ENCODE results near the gene HSD17B12.

The HSD17B12 gene

GRCh38 chr11:43784301-43784700, 103.8 kb downstream of the HSD17B12 start:
- Histone ChIP-seq H3K79me2 (ENCODE audit: low read length) (peaks cover 6% of the 10 kb centered on the region; the same call in 1 of the 2 replicates), H3K9me2 (replicated peaks; ENCODE audit: insufficient read depth, low read length) (no peaks in the 10 kb centered on the region), H2AFZ (ENCODE audit: low read length) (no peak overlapping the region), H3K4me3 (ENCODE audit: low read length) (no peak overlapping the region), H3F3A (ENCODE audit: insufficient read depth, low read length) (no peaks in the 10 kb centered on the region; the same call in 1 of the 2 replicates), H4K20me1 (ENCODE audit: insufficient read depth, low read length) (no peaks in the 10 kb centered on the region), H3K27ac (ENCODE audit: low read length) (no peak overlapping the region), H3K9me3 (replicated peaks; ENCODE audit: insufficient read depth, low read length) (no peaks in the 10 kb centered on the region), H3K4me2 (ENCODE audit: low read depth, low read length) (no peak overlapping the region), H3K27me3 (replicated peaks; ENCODE audit: insufficient read depth, low read length) (no peaks in the 10 kb centered on the region), H3K9ac (ENCODE audit: low read length) (no peak overlapping the region), H3K36me3 (replicated peaks; ENCODE audit: insufficient read depth, low read length) (no peaks in the 10 kb centered on the region; the same call in 1 of the 2 replicates), H3K4me1 (ENCODE audit: low read length) (no peaks in the 10 kb centered on the region)
- DNase-seq: no peak
- TF ChIP-seq EZH2 (optimal IDR thresholded peaks at IDR 0.05; ENCODE audit: low read depth, low read length) (no peak), EZH2phosphoT487 (IDR thresholded peaks at IDR 0.05; ENCODE audit: low read length) (no peak), CTCF (IDR thresholded peaks at IDR 0.05; ENCODE audit: low read length) (no peak)

DNA sequence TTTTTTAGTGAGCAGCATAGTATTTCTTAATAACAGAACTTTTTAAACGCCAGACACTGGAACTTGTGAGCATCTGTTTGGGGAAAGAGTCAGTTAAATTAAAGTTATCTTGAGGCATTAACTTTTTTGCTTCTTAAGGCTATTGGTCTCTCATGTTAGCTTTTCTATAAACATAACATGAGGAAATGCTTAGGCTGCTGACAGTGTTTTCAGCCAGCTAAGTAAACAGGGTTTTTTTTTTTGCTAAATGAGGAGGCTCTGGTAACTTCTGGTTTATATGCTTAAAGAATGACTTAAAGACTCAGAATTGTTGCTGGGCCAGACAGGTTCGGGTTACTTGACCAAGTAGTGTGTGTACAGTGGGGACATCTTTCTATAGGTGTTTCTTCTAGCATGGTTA, 104.3 kb downstream of the HSD17B12 start:
- peaks cover 5% of the 10 kb centered on the region; the same call in 1 of the 2 replicates for H3K79me2 ChIP-seq (ENCODE audit: low read length)
- no peak for DNase-seq
- no peak overlapping the region for H3K27ac ChIP-seq (ENCODE audit: low read length)
- no peaks in the 10 kb centered on the region for H3K9me3 ChIP-seq (replicated peaks; ENCODE audit: insufficient read depth, low read length)
- H3K4me1 ChIP-seq (ENCODE audit: low read length): no peaks in the 10 kb centered on the region
- no peak overlapping the region for H2AFZ ChIP-seq (ENCODE audit: low read length)
- no peak for TF ChIP-seq EZH2phosphoT487 (IDR thresholded peaks at IDR 0.05; ENCODE audit: low read length)
- no peak for TF ChIP-seq EZH2 (optimal IDR thresholded peaks at IDR 0.05; ENCODE audit: low read depth, low read length)
- no peak for TF ChIP-seq CTCF (IDR thresholded peaks at IDR 0.05; ENCODE audit: low read length)
- H3K9ac ChIP-seq (ENCODE audit: low read length): no peak overlapping the region
- H3K36me3 ChIP-seq (replicated peaks; ENCODE audit: insufficient read depth, low read length): no peaks in the 10 kb centered on the region; the same call in 1 of the 2 replicates
- no peak overlapping the region for H3K4me3 ChIP-seq (ENCODE audit: low read length)
- no peaks in the 10 kb centered on the region; the same call in 1 of the 2 replicates for H3F3A ChIP-seq (ENCODE audit: insufficient read depth, low read length)
- H3K4me2 ChIP-seq (ENCODE audit: low read depth, low read length): no peak overlapping the region
- no peaks in the 10 kb centered on the region for H3K9me2 ChIP-seq (replicated peaks; ENCODE audit: insufficient read depth, low read length)
- H4K20me1 ChIP-seq (ENCODE audit: insufficient read depth, low read length): no peaks in the 10 kb centered on the region
- H3K27me3 ChIP-seq (replicated peaks; ENCODE audit: insufficient read depth, low read length): no peaks in the 10 kb centered on the region

- H3K4me2 ChIP-seq (ENCODE audit: low read depth, low read length): no peak overlapping the region
- no peak overlapping the region for H3K27ac ChIP-seq (ENCODE audit: low read length)
- no peak overlapping the region for H2AFZ ChIP-seq (ENCODE audit: low read length)
- no peaks in the 10 kb centered on the region; the same call in 1 of the 2 replicates for H3F3A ChIP-seq (ENCODE audit: insufficient read depth, low read length)
- TF ChIP-seq EZH2phosphoT487 (IDR thresholded peaks at IDR 0.05; ENCODE audit: low read length) (no peak), CTCF (IDR thresholded peaks at IDR 0.05; ENCODE audit: low read length) (no peak), EZH2 (optimal IDR thresholded peaks at IDR 0.05; ENCODE audit: low read depth, low read length) (no peak)
- no peaks in the 10 kb centered on the region for H3K27me3 ChIP-seq (replicated peaks; ENCODE audit: insufficient read depth, low read length)
- H3K79me2 ChIP-seq (ENCODE audit: low read length): peaks cover 5% of the 10 kb centered on the region; the same call in 1 of the 2 replicates
- no peak for DNase-seq
- no peak overlapping the region for H3K9ac ChIP-seq (ENCODE audit: low read length)
- no peaks in the 10 kb centered on the region for H4K20me1 ChIP-seq (ENCODE audit: insufficient read depth, low read length)
- no peaks in the 10 kb centered on the region; the same call in 1 of the 2 replicates for H3K36me3 ChIP-seq (replicated peaks; ENCODE audit: insufficient read depth, low read length)
- H3K9me3 ChIP-seq (replicated peaks; ENCODE audit: insufficient read depth, low read length): no peaks in the 10 kb centered on the region
- no peaks in the 10 kb centered on the region for H3K9me2 ChIP-seq (replicated peaks; ENCODE audit: insufficient read depth, low read length)
- no peak overlapping the region for H3K4me3 ChIP-seq (ENCODE audit: low read length)
- no peaks in the 10 kb centered on the region for H3K4me1 ChIP-seq (ENCODE audit: low read length)
Measured at GRCh38 chr11:43785318-43785717, 104.8 kb downstream of the HSD17B12 start.

Data from MM.1S (cell line).